Liver (tissue), 3 donors: Measurements from ENCODE around the gene MPST.

ENCODE experiments used
- GABPA ChIP-seq, 2 donors: IDR thresholded peaks in 1 of 2; conservative IDR thresholded peaks in 1 of 2; 2 replicates each; pipeline ENCODE4 v1.6.1; 2016; ENCODE audit warnings: antibody characterized with exemption in 2 of 2, mild to moderate bottlenecking in 1 of 2, moderate library complexity in 1 of 2
- RAD21 ChIP-seq, 2 donors: IDR thresholded peaks; 2 replicates each; pipeline ENCODE4 v1.6.1; 2016; ENCODE audit warnings: antibody characterized with exemption in 2 of 2, mild to moderate bottlenecking in 2 of 2
- YY1 ChIP-seq: IDR thresholded peaks from 2 replicates; pipeline ENCODE4 v1.6.1; 2016; ENCODE audit warnings: antibody characterized with exemption, mild to moderate bottlenecking
- TF ChIP-seq, protein P1 (sequence below): fragments of 150-350 bp; IDR thresholded peaks from 2 replicates; pipeline ENCODE4 v1.5.1; 2017; ENCODE audit warnings: improper control_type of control experiment, low read depth, low read length; ENCODE audit not compliant: missing input control
- TF ChIP-seq, protein P2 (sequence below): IDR thresholded peaks from 2 replicates; pipeline ENCODE4 v1.6.1; 2016; ENCODE audit warnings: antibody characterized with exemption, mild to moderate bottlenecking
- TF ChIP-seq, protein P3 (sequence below): IDR thresholded peaks from 2 replicates; pipeline ENCODE4 v1.6.1; 2016; ENCODE audit warnings: antibody characterized with exemption
- donor health status: healthy.
- donor health status: healthy.

DNA sequence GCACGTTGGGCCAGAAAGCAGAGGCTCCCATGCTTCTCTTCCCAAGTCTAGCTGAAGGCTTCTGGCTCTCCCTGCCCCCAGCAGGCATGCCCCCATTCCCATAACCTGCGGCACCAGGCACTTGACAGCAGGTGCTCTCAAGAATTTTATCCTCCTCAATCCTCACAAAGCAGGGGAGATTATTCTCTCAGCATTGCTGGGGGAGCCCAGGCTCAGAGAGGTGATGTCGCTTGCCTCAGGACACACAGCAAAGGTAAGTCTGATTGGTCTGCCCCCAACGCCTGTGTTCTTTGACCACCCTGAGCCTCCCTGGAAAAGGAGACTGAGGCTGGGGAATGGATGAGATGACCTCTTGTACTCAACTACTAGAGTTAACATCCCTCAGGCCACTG lies 5.1 kb upstream of the MPST start:
- TF ChIP-seq, protein P1, sequence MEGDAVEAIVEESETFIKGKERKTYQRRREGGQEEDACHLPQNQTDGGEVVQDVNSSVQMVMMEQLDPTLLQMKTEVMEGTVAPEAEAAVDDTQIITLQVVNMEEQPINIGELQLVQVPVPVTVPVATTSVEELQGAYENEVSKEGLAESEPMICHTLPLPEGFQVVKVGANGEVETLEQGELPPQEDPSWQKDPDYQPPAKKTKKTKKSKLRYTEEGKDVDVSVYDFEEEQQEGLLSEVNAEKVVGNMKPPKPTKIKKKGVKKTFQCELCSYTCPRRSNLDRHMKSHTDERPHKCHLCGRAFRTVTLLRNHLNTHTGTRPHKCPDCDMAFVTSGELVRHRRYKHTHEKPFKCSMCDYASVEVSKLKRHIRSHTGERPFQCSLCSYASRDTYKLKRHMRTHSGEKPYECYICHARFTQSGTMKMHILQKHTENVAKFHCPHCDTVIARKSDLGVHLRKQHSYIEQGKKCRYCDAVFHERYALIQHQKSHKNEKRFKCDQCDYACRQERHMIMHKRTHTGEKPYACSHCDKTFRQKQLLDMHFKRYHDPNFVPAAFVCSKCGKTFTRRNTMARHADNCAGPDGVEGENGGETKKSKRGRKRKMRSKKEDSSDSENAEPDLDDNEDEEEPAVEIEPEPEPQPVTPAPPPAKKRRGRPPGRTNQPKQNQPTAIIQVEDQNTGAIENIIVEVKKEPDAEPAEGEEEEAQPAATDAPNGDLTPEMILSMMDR = no peak
- TF ChIP-seq, protein P2, sequence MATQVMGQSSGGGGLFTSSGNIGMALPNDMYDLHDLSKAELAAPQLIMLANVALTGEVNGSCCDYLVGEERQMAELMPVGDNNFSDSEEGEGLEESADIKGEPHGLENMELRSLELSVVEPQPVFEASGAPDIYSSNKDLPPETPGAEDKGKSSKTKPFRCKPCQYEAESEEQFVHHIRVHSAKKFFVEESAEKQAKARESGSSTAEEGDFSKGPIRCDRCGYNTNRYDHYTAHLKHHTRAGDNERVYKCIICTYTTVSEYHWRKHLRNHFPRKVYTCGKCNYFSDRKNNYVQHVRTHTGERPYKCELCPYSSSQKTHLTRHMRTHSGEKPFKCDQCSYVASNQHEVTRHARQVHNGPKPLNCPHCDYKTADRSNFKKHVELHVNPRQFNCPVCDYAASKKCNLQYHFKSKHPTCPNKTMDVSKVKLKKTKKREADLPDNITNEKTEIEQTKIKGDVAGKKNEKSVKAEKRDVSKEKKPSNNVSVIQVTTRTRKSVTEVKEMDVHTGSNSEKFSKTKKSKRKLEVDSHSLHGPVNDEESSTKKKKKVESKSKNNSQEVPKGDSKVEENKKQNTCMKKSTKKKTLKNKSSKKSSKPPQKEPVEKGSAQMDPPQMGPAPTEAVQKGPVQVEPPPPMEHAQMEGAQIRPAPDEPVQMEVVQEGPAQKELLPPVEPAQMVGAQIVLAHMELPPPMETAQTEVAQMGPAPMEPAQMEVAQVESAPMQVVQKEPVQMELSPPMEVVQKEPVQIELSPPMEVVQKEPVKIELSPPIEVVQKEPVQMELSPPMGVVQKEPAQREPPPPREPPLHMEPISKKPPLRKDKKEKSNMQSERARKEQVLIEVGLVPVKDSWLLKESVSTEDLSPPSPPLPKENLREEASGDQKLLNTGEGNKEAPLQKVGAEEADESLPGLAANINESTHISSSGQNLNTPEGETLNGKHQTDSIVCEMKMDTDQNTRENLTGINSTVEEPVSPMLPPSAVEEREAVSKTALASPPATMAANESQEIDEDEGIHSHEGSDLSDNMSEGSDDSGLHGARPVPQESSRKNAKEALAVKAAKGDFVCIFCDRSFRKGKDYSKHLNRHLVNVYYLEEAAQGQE = no peak
- TF ChIP-seq GABPA (IDR thresholded peaks at IDR 0.05 in 1 of 2, conservative IDR thresholded peaks at IDR 0.05 in 1 of 2) = no peak
- TF ChIP-seq, protein P3, sequence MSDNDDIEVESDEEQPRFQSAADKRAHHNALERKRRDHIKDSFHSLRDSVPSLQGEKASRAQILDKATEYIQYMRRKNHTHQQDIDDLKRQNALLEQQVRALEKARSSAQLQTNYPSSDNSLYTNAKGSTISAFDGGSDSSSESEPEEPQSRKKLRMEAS = no peak
- no peak for TF ChIP-seq YY1
- no peak for TF ChIP-seq RAD21 (IDR thresholded peaks at IDR 0.05)
